Right ventricle myocardium inferior (tissue), 1 donor: ENCODE data around the gene MAP7D3. TPM values are rescaled to one million over a fixed set of nuclear protein-coding genes. Genes with fewer than 3 reads are reported as not detected.
A peak's percentile ranks its signal among the peaks of the same experiment; 100 is the strongest.
"Not testable (repeated sequence)": the region's sequence is repeated elsewhere in the genome, so short reads cannot be mapped to it uniquely, and the experiment has no call there.

Experiments used
- ATAC-seq: fragments of 200-7000 bp; cut with Tn5 transposase; one replicate; pipeline ENCODE4 v1.9.1; 2020; ENCODE audit warnings: mild to moderate bottlenecking, moderate library complexity
- DNase-seq: peaks from one replicate; pipeline ENCODE4 v3.0.0; 2021; ENCODE audit errors: missing footprints
- intact Hi-C: fragments of 100-400 bp; cut with DNase I; formaldehyde crosslinking; loops from one replicate; pipeline ENCODE4 v1.11.0; 2022
- total RNA-seq: library from RNA; stranded (reverse); fragmentation: NEBNext Ultra II Directional; extraction: Animal tissue kit (Norgen Biotek cat#: 25700); gene quantifications from one replicate; pipeline ENCODE4 v1.2.1, GENCODE V29; 2021
- donor health status: DM: no; HTN: yes; CAD: no; lungs with severe emphysema.

MAP7D3 gene
- total RNA-seq, 1 donor from 2014 or later, result 13.5 TPM

DNA sequence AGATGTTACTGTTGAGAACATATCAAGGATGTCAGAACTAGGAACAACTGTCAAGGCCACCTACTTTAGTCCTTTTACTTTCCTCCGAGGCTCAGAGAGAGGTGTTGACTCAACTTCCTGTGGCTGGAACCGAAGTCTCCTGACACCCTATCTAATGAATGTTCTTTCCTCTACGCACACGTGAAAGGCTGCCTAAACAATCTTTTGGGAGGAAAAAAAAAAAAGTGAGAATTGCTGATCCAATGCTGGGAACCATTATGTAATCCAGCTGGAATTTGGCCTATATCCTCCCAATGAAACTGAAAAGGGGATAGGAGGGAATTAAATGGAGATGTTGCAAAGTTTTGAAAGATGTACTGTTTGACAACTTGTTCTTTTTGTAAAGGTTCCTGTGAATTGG, 8.3 kb upstream of the MAP7D3 start:
- intact Hi-C loops, result loop anchor here (10.0 kb wide), 1 partner anchor 235 kb away; the partner anchor contains the start of gene HTATSF1
- no peak for DNase-seq
- ATAC-seq, result peak; percentile 43

DNA sequence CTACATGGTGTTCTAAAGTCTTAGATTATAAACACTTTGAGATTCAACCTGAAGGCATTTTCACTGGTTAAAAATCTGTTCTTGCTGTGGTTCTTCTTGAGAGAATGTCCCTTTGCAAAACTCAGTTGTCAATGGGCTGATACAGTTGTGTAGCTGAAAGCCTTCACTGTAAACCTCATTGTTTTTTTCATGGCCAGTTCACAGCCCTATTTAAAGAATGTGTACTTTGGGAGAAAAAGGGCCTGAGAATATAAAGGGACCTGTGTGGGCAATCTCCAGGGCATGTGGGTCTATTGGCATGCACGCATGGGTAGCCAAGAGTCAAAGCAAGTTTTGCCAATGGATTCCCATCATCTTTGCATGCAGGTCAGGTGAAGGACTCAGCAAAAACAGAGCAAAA, 7.8 kb upstream of the MAP7D3 start:
- DNase-seq (no peak), ATAC-seq (no peak)
- intact Hi-C loops, result loop anchor here (10.0 kb wide), 1 partner anchor 236 kb away; the partner anchor contains the start of gene HTATSF1

DNA sequence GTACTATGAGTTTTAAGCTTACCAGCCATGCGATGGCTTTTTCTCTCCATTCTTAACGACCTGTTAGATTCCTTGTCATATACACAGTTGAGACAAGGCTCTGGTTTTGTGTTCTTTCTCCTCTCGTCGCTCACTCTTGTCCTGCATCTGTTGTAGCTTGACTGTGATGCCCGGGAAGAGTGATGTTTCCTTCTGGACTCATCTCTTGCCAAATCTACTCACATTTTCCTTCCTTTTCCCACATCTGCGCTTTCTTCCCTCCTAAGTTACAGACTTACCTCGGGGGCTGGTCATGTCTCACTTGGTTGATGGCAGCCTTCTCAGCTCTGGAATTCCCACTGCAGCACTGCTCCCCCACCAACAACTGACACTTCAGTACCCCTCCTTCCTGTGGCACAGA, 4.8 kb upstream of the MAP7D3 start:
- intact Hi-C loops, result loop anchor here (10.0 kb wide), 1 partner anchor 239 kb away; the partner anchor contains the start of gene HTATSF1
- peak; percentile 1 for ATAC-seq
- DNase-seq, result no peak

DNA sequence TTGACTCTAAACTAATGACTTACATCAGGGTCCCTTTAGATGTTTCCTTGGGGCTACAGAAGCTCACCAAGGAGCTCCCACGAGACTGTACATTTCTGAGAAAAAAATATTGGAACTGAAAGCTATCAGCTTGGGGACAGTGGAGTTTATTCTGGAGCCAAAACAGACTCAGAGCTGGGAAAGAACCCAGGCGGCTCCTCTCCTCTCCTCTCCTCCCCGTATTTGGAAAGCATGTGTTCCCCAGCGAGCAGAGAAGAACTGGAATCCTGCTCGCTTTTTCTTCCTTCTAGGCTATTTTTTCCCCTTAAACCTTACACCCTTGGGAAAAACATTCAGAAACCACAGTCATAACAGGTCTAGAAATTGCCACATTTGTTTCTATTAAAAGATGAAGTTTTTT, 4.3 kb upstream of the MAP7D3 start:
- peak; percentile 68 for ATAC-seq
- intact Hi-C loops, result loop anchor here (10.0 kb wide), 1 partner anchor 239 kb away; the partner anchor contains the start of gene HTATSF1
- no peak for DNase-seq

DNA sequence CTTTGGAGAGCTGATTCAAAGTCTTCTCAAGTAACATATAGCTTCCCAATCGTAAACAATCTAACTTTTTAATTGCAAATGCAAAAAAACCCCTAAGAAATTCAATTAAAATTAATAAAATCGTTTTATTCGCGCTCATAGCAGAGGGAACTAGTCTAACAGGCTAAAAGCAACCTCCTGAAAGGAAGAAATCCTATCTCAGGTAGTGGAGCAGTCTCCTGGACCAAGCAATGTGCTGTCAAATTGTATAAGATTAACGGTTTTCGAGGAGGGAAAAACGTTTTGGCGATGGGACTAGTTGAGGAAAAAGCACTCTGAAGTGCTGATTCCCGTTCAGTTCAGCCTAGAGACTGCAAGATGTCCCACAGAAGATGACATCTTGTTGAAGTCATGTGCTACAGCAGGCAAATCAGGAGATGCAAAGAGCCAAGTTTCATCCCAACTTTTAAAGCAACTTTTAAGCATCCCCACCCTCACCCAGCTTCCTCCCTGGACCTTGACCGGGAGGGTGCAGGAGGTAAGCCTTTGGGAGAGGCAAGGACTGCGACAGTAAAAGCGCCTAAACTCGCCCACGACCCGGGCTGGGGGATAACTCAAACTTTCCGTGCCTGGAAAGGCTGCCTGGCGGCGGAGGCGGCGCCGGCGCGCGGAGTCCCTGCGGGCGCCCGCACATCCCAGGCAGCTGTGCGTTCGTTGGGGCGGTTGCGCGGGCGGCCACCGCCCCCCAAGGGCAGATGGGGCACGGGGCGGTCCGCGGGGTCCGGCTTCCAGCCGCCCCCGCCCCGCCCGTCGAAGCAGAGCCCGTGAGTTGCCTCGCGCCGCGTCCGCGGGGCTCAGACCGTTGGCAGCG, 784 bp downstream of the MAP7D3 start:
- DNase-seq, result no peak
- peak; percentile 38 for ATAC-seq
- intact Hi-C loops, result loop anchor here (5.0 to 10.0 kb wide), 2 partner anchors 33 to 244 kb away; partner anchors contain the start of gene HTATSF1

DNA sequence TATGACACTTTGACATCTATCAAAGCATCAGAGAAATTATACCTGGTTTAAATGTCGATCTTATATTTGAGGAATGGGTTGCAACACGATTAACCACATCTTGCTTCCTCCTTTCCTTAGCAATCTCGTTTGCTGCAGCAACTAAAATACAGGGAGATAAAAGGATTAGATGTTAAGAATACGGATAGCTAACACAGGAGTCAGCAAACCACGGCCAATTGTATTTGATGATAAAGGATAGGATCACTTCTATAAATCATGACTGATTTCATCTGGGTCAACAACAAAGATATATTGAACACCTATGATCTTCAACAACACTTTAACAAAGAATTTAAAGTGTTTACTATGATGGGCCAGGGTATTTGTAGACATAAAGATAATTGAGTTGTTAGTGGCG, 5.0 kb downstream of the MAP7D3 start:
- DNase-seq, result no peak
- ATAC-seq, result no peak
- intact Hi-C loops, result no loop called here

DNA sequence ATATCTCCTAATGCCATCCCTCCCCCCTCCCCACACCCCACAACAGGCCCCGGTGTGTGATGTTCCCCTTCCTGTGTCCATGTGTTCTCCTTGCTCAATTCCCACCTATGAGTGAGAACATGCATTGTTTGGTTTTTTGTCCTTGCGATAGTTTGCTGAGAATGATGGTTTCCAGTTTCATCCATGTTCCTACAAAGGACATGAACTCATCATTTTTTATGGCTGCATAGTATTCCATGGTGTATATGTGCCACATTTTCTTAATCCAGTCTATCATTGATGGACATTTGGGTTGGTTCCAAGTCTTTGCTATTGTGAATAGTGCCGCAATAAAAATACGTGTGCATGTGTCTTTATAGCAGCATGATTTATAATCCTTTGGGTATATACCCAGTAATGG, 13.4 kb downstream of the MAP7D3 start:
- DNase-seq, intact Hi-C loops, ATAC-seq: not testable (repeated sequence)

DNA sequence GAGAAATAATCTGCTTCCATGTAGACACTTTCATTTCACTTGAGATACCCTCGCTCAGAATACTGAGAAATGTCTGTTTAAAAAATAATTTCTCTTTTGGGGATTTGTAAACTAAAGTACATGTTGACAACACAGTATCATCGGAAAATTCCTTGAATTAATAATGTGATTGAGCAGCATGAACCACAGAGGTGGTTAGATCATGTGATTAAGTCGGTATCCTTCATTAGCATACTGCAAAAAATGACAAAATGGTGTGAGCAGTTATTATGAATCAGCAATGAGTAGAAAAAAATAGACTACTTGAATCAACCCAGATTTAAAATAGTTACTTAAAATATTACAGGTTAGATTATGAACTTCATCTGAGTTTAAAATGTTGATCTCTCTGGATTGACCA, 14.1 kb downstream of the MAP7D3 start:
- no peak for ATAC-seq
- intact Hi-C loops, result no loop called here
- DNase-seq, result no peak

DNA sequence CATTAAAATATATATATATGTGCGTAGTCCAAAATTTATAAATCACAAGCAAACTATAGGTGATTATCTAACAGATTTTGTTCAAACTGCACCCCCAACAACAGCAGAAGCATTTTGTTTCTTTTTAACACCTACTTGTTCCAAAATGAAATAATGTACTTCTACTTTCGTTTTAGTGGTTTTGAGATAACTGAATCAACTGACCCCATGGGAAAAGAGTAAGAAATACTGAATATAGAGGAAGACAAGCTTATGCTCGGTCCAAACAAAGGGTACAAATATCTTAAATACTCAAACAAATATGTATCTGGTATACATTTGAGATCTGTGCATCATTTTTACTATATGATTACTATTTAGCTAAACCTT, 22.4 kb downstream of the MAP7D3 start:
- no peak for ATAC-seq
- DNase-seq, result no peak
- intact Hi-C loops, result no loop called here

DNA sequence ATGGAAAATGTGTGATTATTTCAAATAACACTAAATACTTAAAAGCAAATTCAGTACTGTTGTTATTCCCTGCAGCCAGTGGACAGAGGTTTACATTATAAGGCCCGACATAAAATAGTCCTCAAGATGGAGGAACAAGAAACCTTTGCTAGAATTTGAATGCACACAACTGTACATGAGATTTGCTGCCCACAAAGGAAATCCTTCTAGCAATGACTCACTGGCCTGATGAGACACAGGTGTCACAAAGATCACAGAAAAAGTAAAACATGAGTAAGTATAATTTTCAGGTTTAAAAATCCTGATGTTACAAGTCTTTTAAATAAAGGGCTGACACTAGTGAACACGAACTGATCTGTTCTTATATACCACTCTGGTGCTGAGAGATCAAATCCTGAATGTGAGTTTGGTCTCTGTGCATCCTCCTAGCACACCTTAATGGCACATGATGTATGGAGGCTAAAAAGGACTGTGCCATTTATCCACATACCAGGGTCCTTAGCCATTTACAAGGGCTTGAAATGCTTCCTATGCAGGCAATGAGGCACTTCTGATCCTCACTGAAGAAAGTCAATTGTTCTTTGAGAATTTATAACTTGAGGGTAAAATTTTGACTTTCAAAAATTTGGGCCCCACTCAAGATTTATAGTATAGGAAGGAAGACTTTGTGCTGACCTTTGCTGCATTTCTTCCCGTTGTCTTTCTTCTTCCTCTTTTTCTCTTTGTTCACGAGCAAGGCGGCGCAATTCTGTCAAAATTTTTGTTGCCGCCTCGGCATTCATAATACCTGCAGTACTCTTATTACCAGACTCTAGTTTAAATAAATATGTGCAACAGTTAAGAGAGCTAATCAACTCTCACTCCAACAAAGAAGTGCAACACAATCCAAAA, 23.0 kb downstream of the MAP7D3 start:
- no peak for ATAC-seq
- intact Hi-C loops, result no loop called here

DNA sequence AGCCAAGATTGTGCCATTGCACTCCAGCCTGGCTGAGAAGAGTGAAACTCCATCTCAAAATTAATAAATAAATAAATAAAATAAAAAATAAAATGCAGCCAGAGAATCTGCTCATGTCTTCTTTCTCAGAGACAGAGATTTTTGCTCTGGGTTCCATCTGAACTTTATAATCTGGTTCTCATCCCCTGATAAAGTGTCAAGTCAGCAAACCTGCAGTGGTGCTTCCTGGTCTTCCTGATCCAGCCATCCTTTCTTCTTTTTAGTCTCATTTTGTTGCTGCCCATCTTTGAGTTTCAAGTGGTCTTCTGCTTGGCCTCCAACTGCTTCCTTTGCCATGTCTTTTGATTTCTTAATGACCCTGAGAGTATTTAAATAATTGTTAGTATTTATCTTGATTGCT, 24.1 kb downstream of the MAP7D3 start:
- DNase-seq, result no peak
- intact Hi-C loops, result no loop called here
- no peak for ATAC-seq

More for the DNA sequence above, 23.0 kb downstream of the MAP7D3 start:
- DNase-seq, result no peak

DNA sequence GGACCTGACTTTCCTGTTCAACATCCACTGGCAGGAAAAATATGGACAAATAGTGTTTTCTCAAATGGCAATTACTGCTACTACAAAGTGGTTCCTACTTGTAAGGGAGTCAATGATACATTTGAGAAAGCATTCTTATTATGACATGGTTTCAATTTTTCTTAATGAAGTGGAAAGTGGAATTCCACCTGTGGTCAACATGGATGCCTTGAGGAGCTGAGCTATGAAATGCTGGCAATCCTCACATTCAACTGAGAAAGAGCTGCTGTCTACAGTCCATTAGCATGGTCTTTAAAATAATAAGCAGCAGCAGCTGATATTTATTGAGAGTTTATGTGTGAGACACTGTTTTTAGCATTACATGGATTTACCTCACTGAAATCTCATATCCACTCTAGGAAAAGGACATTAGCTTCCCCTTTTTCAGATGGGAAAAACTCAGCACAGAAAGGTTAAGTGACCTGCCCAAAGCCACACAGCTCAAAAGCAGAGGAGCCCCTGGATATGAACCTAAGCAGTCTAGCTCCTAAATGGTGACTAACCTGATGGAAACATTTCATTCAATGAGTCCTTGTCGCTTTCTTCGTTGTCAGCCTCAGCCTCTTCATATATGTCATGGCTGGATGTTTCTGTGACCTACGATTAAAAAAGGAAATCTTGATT, 29.2 kb downstream of the MAP7D3 start:
- ATAC-seq, result no peak
- no peak for DNase-seq
- intact Hi-C loops, result no loop called here

DNA sequence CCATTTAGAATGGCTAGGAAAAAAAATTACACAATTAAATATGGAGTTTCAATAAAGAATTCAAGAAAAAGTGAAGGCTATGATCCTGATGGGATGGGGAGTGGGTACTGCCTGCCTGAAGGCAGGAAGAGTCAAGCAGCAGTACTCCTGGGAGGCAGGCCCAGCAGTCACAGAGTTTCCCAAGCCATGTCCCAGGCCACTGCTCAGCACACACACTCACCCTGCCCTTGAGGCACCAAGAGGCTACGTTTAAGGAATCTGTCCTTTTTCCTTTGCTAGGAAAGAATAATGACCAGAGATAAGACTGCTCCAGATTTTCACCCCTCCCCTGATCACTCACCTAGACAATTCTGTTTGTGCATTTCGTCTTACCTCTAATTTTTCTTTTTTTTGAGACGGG, 30.2 kb downstream of the MAP7D3 start:
- DNase-seq (no peak), ATAC-seq (no peak)
- intact Hi-C loops, result no loop called here

DNA sequence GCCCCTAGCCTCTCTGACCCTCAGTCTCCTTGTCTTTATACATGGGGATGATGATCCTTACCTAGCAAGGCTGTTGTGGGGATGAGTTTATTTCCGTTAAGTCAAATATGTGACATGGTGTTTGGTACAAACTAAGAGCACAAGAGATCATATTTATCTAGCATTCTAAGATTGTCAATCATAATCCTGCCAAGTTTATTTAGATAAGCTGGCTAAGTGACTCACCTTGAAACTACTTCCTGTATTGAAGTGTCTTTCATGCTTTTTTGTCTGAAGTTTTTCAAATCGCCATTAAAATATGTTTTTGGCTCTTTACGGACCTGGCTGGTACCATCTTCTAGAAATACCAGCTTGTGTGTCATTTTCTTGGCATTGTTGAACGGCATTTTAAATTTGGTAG, 30.7 kb downstream of the MAP7D3 start:
- ATAC-seq (no peak), DNase-seq (no peak)
- intact Hi-C loops, result no loop called here

DNA sequence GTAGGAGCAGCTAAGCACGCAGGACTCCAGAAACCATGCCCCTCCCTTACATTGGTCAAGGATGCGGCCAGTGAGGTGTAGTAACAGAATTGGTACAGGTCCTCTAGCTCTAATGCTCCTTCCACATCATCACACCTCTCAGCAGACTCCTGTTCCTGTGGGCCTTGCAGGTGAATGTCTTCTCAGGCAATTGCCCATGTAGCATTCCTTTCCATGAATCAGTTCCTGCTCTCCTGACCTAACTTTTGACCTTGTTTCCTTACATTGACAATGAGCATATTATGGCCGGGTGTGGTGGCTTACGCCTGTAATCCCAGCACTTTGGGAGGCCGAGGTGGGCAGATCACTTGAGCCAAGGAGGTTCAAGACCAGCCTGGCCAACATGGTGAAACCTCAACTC, 31.3 kb downstream of the MAP7D3 start:
- ATAC-seq (no peak), DNase-seq (no peak)
- intact Hi-C loops, result loop anchor here (5.0 kb wide), 1 partner anchor 32 kb away; the partner anchor contains the start of gene MAP7D3

DNA sequence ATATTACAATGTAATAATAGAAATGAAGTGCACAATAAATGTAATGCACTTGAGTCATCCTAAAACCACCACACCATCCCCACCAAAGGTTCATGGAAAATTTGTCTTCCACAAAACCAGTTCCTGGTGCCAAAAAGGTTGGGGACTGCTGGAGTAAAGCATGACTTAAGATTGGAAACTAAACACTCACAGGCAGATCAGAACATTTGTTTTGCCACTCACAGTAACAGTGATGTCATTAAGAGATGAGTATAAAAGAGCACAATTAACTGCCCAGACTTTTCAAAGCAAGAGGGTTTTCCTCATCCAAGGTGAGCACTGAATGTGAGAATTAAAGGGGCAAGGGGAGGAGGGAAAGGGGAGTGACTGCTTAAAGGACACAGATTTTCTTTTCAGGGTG, 35.6 kb downstream of the MAP7D3 start:
- intact Hi-C loops, result loop anchor here (5.0 kb wide), 1 partner anchor 37 kb away; the partner anchor contains the start of gene MAP7D3
- no peak for DNase-seq
- ATAC-seq, result no peak

DNA sequence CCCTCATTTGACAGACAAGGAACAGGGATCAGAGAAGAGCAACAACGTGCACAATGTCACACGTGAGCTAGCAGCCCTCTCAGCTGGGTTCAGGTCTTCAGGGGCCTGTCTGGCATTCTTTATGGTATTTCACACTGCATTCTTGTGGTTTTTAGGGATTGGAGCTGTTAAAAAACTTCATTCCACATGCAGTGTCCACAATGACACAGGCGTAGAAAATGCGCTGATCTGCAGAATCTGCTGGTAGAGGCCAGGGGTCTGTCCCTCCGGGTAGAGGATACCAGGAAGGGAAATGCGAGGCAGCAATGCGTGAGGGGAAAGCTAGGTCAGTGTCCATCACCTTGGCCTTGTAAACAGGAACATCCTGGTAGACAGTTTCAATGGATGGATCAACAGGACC, 36.6 kb downstream of the MAP7D3 start:
- no peak for DNase-seq
- ATAC-seq, result no peak
- intact Hi-C loops, result no loop called here

DNA sequence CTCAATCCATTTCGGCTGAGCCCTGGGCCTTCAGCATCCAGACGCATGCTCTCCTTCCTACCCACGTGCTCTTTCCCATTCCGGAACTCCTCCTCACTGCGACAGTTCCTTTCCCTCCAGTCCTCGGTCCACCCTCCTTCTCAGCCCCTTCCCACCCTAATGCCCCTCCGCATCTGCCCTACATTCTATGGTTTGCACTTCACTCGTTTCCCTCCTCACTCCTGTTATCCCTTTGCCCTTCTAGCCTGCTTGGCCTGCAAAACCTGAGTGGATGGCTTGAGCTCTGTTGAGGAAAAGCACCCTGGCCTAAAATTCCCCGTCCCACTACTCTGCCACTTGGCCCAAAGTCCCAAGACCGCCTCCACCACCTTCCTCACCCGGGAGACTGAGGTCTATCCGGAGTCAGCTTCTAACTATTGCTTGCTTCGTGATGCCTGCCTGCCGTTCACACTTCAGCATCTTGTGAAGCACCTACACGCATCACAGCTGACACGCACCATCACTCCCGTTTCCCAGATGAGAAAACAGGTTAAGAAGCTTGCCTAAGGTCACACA, 38.6 kb downstream of the MAP7D3 start:
- DNase-seq (no peak), ATAC-seq (peak; percentile 17)
- intact Hi-C loops, result no loop called here
